ENCODE results near the gene MTRR. TPM values are rescaled to one million over a fixed set of nuclear protein-coding genes. Genes with fewer than 3 reads are reported as not detected.

Gene MTRR
- polyA plus RNA-seq, 3 donors, result 18.0 to 25.5 (median 22.1) TPM

DNA sequence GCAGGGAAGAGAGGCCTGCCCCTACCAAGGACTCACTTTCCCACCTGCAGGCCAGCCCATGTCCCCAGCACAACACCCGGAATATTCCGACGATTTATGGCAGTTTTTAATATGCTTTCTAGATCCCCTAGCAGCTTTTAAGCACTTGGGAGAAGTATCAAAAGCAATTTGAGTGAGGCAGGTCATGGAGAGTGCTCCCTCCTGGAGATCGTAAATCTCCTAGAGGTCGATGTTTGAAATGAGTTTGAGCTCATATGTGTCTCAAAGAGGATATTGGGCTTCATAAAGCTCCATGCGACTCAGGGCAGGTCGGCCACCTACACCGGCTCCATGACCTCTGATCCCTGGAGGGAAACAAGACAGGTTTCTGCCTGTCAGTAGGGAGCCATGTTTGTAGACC lies 45.4 kb upstream of the MTRR start:
- WGBS (ENCODE audit: insufficient coverage), result 77% methylated on average over 2 of the region's 8 CpGs
- Histone ChIP-seq H2AFZ (ENCODE audit: insufficient read depth, low read depth, low read length, poor library complexity, severe bottlenecking) (no peak overlapping the region), H3K9me3 (replicated peaks in 1 of 2; ENCODE audit: control insufficient read depth in 1 of 2, insufficient read depth in 1 of 2, low read length in 2 of 2) (no peaks in the 10 kb centered on the region), H3K27me3 (ENCODE audit: control insufficient read depth in 2 of 2, insufficient read depth in 2 of 2, low read length in 2 of 2) (no peaks in the 10 kb centered on the region), H3K79me2 (ENCODE audit: insufficient read depth, low read length) (no peaks in the 10 kb centered on the region), H3K4me1 (ENCODE audit: control insufficient read depth in 1 of 2, insufficient read depth in 2 of 2, low read length in 2 of 2) (no peaks in the 10 kb centered on the region), H3K27ac (ENCODE audit: low read depth in 1 of 2, low read length in 2 of 2) (no peak overlapping the region), H3K36me3 (replicated peaks in 1 of 2; ENCODE audit: control insufficient read depth in 1 of 2, insufficient read depth in 2 of 2, low read length in 2 of 2) (no peaks in the 10 kb centered on the region), H3K4me2 (replicated peaks; ENCODE audit: extremely low read depth, low read length, poor library complexity, severe bottlenecking) (no peak overlapping the region), H3K9ac (ENCODE audit: insufficient read depth, low read length, poor library complexity, severe bottlenecking) (no peak overlapping the region), H3K4me3 (replicated peaks in 1 of 3; ENCODE audit: low read depth in 2 of 3, low read length in 3 of 3) (no peak overlapping the region), H4K20me1 (ENCODE audit: insufficient read depth, low read length) (no peaks in the 10 kb centered on the region)
- Mint-ChIP-seq H3K4me3 (no peak overlapping the region), H3K27me3 (ENCODE audit: low read depth in 3 of 3) (peaks cover 0 to 6% (median 4%) of the 10 kb centered on the region in 3 donors), H3K36me3 (no peaks in the 10 kb centered on the region), H3K9me3 (no peaks in the 10 kb centered on the region), H3K27ac (no peak overlapping the region), H3K4me1 (peaks cover 4% of the 10 kb centered on the region)
- DNase-seq, result no peak
- intact Hi-C loops (cut with micrococcal nuclease), result no loop called here
- TF ChIP-seq CTCF (IDR thresholded peaks at IDR 0.05), result no peak

DNA sequence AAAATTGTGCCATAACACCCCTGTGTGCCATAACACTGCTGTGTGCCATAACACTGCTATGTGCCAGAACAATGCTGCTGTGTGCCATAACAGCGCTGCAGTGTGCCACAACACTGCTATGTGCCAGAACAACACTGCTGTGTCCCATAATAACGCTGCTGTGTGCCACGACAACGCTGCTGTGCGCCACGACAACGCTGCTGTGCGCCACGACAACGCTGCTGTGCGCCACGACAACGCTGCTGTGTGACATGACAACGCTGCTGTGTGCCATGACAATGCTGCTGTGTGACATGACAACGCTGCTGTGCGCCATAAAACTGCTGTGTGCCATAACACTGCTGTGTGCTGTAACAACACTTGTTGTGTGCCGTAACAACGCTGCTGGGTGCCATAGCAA lies 44.0 kb upstream of the MTRR start:
- Histone ChIP-seq H3K9me3 (replicated peaks in 1 of 2; ENCODE audit: control insufficient read depth in 1 of 2, insufficient read depth in 1 of 2, low read length in 2 of 2) (no peaks in the 10 kb centered on the region), H3K4me1 (ENCODE audit: control insufficient read depth in 1 of 2, insufficient read depth in 2 of 2, low read length in 2 of 2) (no peaks in the 10 kb centered on the region), H4K20me1 (ENCODE audit: insufficient read depth, low read length) (no peaks in the 10 kb centered on the region), H3K4me3 (replicated peaks in 1 of 3; ENCODE audit: low read depth in 2 of 3, low read length in 3 of 3) (no peak overlapping the region), H3K27ac (ENCODE audit: low read depth in 1 of 2, low read length in 2 of 2) (no peak overlapping the region), H3K27me3 (ENCODE audit: control insufficient read depth in 2 of 2, insufficient read depth in 2 of 2, low read length in 2 of 2) (no peaks in the 10 kb centered on the region), H3K9ac (ENCODE audit: insufficient read depth, low read length, poor library complexity, severe bottlenecking) (no peak overlapping the region), H2AFZ (ENCODE audit: insufficient read depth, low read depth, low read length, poor library complexity, severe bottlenecking) (no peak overlapping the region), H3K36me3 (replicated peaks in 1 of 2; ENCODE audit: control insufficient read depth in 1 of 2, insufficient read depth in 2 of 2, low read length in 2 of 2) (no peaks in the 10 kb centered on the region), H3K79me2 (ENCODE audit: insufficient read depth, low read length) (no peaks in the 10 kb centered on the region), H3K4me2 (replicated peaks; ENCODE audit: extremely low read depth, low read length, poor library complexity, severe bottlenecking) (no peak overlapping the region)
- no peak overlapping the region for H3K27ac Mint-ChIP-seq
- H3K9me3 Mint-ChIP-seq, result no peaks in the 10 kb centered on the region
- H3K36me3 Mint-ChIP-seq, result no peaks in the 10 kb centered on the region
- no peak for DNase-seq
- 98% methylated on average over 18 of the region's 18 CpGs for WGBS (ENCODE audit: insufficient coverage)
- no peak overlapping the region for H3K4me3 Mint-ChIP-seq
- peaks cover 4 to 7% (median 5%) of the 10 kb centered on the region in 3 donors for H3K27me3 Mint-ChIP-seq (ENCODE audit: low read depth in 3 of 3)
- no peak for TF ChIP-seq CTCF (IDR thresholded peaks at IDR 0.05)
- intact Hi-C loops (cut with micrococcal nuclease), result no loop called here
- H3K4me1 Mint-ChIP-seq, result peaks cover 4% of the 10 kb centered on the region
